ENCODE results near the gene PERM1.

The PERM1 gene

GRCh38 chr1:932776-933602, 48.9 kb downstream of the PERM1 start:
- no peak for DNase-seq

- no peak for DNase-seq
Observed at GRCh38 chr1:932173-932510, 49.8 kb downstream of the PERM1 start.

GRCh38 chr1:931380-932172, 50.3 kb downstream of the PERM1 start:
- no peak for DNase-seq

- DNase-seq = no peak
Observed at GRCh38 chr1:930633-931138, 51.2 kb downstream of the PERM1 start.

- DNase-seq = no peak
Observed at GRCh38 chr1:929712-930632, 51.9 kb downstream of the PERM1 start.

GRCh38 chr1:928825-929661, 52.9 kb downstream of the PERM1 start:
- no peak for DNase-seq

GRCh38 chr1:927748-928147, 54.1 kb downstream of the PERM1 start:
- no peak for DNase-seq

GRCh38 chr1:927234-927633, 54.7 kb downstream of the PERM1 start:
- no peak for DNase-seq

- DNase-seq = peak in 2 of 3 donors; percentile 26 to 60
Observed at GRCh38 chr1:925561-926421, 56.1 kb downstream of the PERM1 start.

Data from suppressor macrophage treated with lipopolysaccharide for 1 hour (primary cell).